ENCODE data around the gene ASB18. TPM values are rescaled to one million over a fixed set of nuclear protein-coding genes. Genes with fewer than 3 reads are reported as not detected.

ASB18 gene
- total and polyA plus RNA-seq, 2 donors (not counting 3 experiments of a cell fraction or from before 2014, with no cell fraction given), result not detected

DNA sequence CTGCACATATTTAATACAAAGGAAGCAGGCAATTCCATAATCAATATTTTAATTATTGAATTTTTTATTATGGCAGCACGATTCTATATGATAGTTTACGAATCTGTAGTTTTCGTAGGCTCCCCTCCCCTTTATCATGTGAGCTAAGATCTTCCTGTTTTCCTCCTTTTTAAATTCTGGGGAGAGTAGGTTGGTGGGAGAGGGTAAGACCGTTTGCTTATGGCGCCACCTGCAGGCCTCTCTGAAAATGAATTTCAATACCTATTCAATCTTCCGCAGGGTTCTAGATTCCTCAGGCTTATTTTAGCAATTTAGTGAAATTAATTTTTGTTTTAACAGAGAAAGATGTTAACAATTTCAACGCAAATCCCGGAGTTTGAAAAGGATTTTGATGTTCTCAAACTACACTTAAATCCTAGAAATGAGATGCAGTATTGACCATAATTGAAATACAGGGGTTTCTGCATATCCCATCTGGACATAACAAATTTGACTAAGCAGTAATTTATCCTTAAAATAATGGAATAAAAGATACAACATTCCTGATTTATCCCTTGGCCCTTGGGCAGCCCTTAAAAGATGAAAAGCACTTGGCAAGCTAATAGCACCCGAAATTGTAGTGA lies 83.3 kb downstream of the ASB18 start:
- FAIRE-seq, result peak; percentile 53
- H3K27ac ChIP-seq (ENCODE audit: insufficient read depth, low read depth, low read length), result peak overlapping the region; percentile 99

More for the DNA sequence above, 83.3 kb downstream of the ASB18 start:
- CTCF ChIA-PET, result interaction anchor here (0.6 to 7.5 kb wide), 42 partner anchors 9 to 887 kb away, joined by 3 to 231 read pairs (median 4); partner anchors contain the start of gene GBX2
- TF ChIP-seq JUN (IDR thresholded peaks at IDR 0.05; ENCODE audit: borderline replicate concordance, insufficient read depth, insufficient read length, low read depth), result no peak
- TF ChIP-seq MYC (IDR thresholded peaks at IDR 0.05; ENCODE audit: low read depth, low read length), result no peak
- no peak for TF ChIP-seq EZH2 (IDR thresholded peaks at IDR 0.05; ENCODE audit: borderline replicate concordance, low read depth, low read length, severe bottlenecking)
- TF ChIP-seq, protein P1, sequence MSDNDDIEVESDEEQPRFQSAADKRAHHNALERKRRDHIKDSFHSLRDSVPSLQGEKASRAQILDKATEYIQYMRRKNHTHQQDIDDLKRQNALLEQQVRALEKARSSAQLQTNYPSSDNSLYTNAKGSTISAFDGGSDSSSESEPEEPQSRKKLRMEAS (IDR thresholded peaks at IDR 0.05; ENCODE audit: insufficient read depth, insufficient read length), result no peak
- no peak for TF ChIP-seq FOS (IDR thresholded peaks at IDR 0.05; ENCODE audit: borderline replicate concordance, insufficient read depth, low read length)
- TF ChIP-seq CTCF (IDR thresholded peaks at IDR 0.05; ENCODE audit: extremely low read depth in 1 of 2, insufficient read depth in 1 of 2, low read depth in 1 of 2, low read length in 2 of 2), result peak; percentile 61 to 65
- no peak for TF ChIP-seq GATA2 (IDR thresholded peaks at IDR 0.05; ENCODE audit: insufficient read depth, insufficient read length, low read depth, low read length)
- TF ChIP-seq POLR2AphosphoS5 (IDR thresholded peaks at IDR 0.05; ENCODE audit: insufficient read depth, low read depth, low read length), result no peak
- Histone ChIP-seq H3K9me3 (replicated peaks; ENCODE audit: control insufficient read depth, insufficient read depth, low read length) (no peaks in the 10 kb centered on the region), H3K27me3 (ENCODE audit: control insufficient read depth in 2 of 2, insufficient read depth in 2 of 2, low read length in 2 of 2) (no peaks in the 10 kb centered on the region), H3K4me1 (ENCODE audit: control insufficient read depth, extremely low read depth, insufficient read depth, low read length) (peaks cover 24% of the 10 kb centered on the region), H3K4me3 (replicated peaks in 1 of 3; ENCODE audit: insufficient read depth in 1 of 3, low read depth in 1 of 3, low read length in 3 of 3) (peak overlapping the region in 1 of 3 experiments; percentile 65), H3K79me2 (ENCODE audit: control insufficient read depth, insufficient read depth, low read length) (no peaks in the 10 kb centered on the region), H4K20me1 (replicated peaks; ENCODE audit: control insufficient read depth, extremely low read depth, insufficient read depth, low read length) (no peaks in the 10 kb centered on the region), H3K36me3 (ENCODE audit: control insufficient read depth in 2 of 2, extremely low read depth in 1 of 2, insufficient read depth in 2 of 2, low read length in 2 of 2) (no peaks in the 10 kb centered on the region), H3K4me2 (ENCODE audit: insufficient read depth, low read length) (peak overlapping the region; percentile 98), H3K9ac (replicated peaks; ENCODE audit: extremely low read depth, insufficient read depth, low read length) (peak overlapping the region; percentile 93), H2AFZ (ENCODE audit: low read depth, low read length) (no peak overlapping the region), H3K9me1 (replicated peaks; ENCODE audit: control insufficient read depth, extremely low read depth, insufficient read depth, low read length) (no peaks in the 10 kb centered on the region)
- peak; percentile 88 for DNase-seq (ENCODE audit: low read depth, low spot score)
- no TSS peak for BruUV-seq (replicated peaks)
- POLR2A ChIA-PET, result interaction anchor here (0.6 to 1.7 kb wide), 3 partner anchors 17 to 1409 kb away, joined by 3 to 5 read pairs (median 4); no protein-coding TSS in a partner anchor
- dilution Hi-C loops (cut with MboI; ENCODE audit: extremely low pct_ligation_motif_present, low sequenced_read_pairs) (no loop called here), intact Hi-C loops (cut with micrococcal nuclease) (loop anchor here (1.0 to 2.0 kb wide), 9 partner anchors 26 to 586 kb away; no protein-coding TSS in a partner anchor)

All from endothelial cell of umbilical vein (primary cell).